Endothelial cell of umbilical vein (primary cell): Measurements from ENCODE around the gene S100P.

Experiments used
- CTCF ChIP-seq, 2 donors: IDR thresholded peaks; 1 replicate in 1 of 2; 2 replicates in 1 of 2; pipeline ENCODE4 v1.5.1; 2011; ENCODE audit warnings: low read length in 2 of 2, mild to moderate bottlenecking in 2 of 2, moderate library complexity in 2 of 2, control low read depth in 1 of 2, inconsistent platforms in 1 of 2, low read depth in 1 of 2; ENCODE audit not compliant: insufficient read depth in 1 of 2; ENCODE audit errors: extremely low read depth in 1 of 2
- EZH2 ChIP-seq: IDR thresholded peaks from 2 replicates; pipeline ENCODE4 v1.6.1; 2012; ENCODE audit warnings: borderline replicate concordance, low read depth, mild to moderate bottlenecking, moderate library complexity, low read length, inconsistent platforms; ENCODE audit not compliant: severe bottlenecking
- GATA2 ChIP-seq: IDR thresholded peaks from 2 replicates; pipeline ENCODE4 v1.7.0; 2011; ENCODE audit warnings: low read depth, mild to moderate bottlenecking, moderate library complexity, mixed read lengths, low read length; ENCODE audit not compliant: insufficient read length, insufficient read depth
- JUN ChIP-seq: IDR thresholded peaks from 2 replicates; pipeline ENCODE4 v1.6.1; 2011; ENCODE audit warnings: borderline replicate concordance, low read depth; ENCODE audit not compliant: insufficient read length, insufficient read depth
- MAX ChIP-seq: IDR thresholded peaks from 2 replicates; pipeline ENCODE4 v1.6.1; 2011; ENCODE audit not compliant: insufficient read depth, insufficient read length
- MYC ChIP-seq: IDR thresholded peaks from one replicate; pipeline ENCODE4 v1.6.1; 2011; ENCODE audit warnings: mild to moderate bottlenecking, low read depth, low read length
- POLR2A ChIP-seq: IDR thresholded peaks from 2 replicates; pipeline ENCODE4 v1.6.1; 2012; ENCODE audit warnings: low read depth, mild to moderate bottlenecking, control low read depth, low read length
- POLR2AphosphoS5 ChIP-seq: IDR thresholded peaks from 2 replicates; pipeline ENCODE4 v1.6.1; 2012; ENCODE audit warnings: low read depth, mild to moderate bottlenecking, control low read depth, low read length, moderate library complexity; ENCODE audit not compliant: insufficient read depth

- TF ChIP-seq CTCF (IDR thresholded peaks at IDR 0.05; ENCODE audit: extremely low read depth in 1 of 2, insufficient read depth in 1 of 2, low read depth in 1 of 2, low read length in 2 of 2) = no peak
- TF ChIP-seq GATA2 = no peak
- TF ChIP-seq JUN = no peak
- no peak for TF ChIP-seq POLR2A
- no peak for TF ChIP-seq MAX
- no peak for TF ChIP-seq EZH2
- no peak for TF ChIP-seq MYC
- TF ChIP-seq POLR2AphosphoS5 = no peak
Measured at GRCh38 chr4:6658209-6658595, 35.5 kb upstream of the S100P start.
